GM18951 (cell line): Measurements from ENCODE around the gene GARIN6.

ENCODE experiments used
- POLR2A ChIP-seq: IDR thresholded peaks from 4 replicates; pipeline ENCODE4 v1.6.1; 2011; ENCODE audit warnings: mild to moderate bottlenecking; ENCODE audit not compliant: insufficient read length, insufficient read depth; ENCODE audit errors: extremely low read depth
- in situ Hi-C: fragments of 300-500 bp; cut with MboI; formaldehyde crosslinking; loops from one replicate; pipeline ENCODE4 v1.12.0; 2022; ENCODE audit warnings: low sequenced_read_pairs, mixed read lengths, inconsistent platforms; ENCODE audit not compliant: unreplicated experiment

GARIN6 gene

DNA sequence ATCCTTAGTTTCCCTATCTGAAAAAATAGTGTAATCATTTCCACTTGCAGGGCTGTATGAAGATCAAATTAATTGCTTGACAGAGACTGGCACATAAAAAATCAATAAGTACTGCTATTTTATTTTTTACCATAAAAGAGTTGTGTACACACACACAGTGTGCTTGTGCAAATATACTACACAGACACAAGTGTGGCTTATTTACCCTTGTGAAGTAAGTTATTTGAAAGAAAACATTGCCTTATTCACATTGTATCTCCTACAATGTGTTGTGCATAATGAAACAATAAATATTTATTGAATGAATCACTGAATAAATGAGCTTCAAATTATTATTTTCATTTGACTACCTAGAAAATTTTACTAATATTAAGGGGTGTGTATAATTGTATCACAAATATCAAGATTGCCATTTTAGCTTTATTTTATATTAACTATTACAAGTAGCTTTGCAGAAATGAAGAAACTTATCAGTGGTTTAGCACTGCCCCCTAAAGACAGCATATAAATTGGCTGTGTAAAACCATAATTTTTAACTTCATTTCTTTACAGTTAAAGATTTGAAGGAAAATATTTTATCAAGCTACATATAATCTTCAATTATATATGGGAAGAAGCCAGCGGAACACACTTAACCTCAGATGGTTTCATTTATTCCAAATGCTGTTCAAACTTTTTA lies 11.3 kb downstream of the GARIN6 start:
- no peak for TF ChIP-seq POLR2A
- in situ Hi-C loops = loop anchor here (10.0 kb wide), 1 partner anchor 614 kb away; no protein-coding TSS in a partner anchor

DNA sequence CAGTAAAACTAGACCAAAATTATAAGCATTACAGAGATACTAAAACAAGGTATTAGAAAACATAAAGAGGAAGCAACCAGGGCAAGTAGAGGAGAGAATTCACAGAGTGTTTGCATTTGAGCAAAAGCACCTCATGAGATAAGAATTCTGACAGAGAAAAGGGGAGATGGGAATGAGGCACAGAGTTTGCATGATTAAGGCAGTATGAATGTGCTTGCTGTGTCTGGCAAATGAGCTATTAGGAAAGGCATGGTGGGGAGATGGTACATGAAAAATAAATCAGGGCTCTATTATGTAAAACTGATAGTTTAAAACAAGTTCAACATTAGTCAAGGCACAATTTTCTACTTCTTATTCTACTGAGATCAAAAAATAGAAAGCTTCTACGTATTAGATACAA lies 23.1 kb downstream of the GARIN6 start:
- in situ Hi-C loops = no loop called here
- TF ChIP-seq POLR2A = no peak

DNA sequence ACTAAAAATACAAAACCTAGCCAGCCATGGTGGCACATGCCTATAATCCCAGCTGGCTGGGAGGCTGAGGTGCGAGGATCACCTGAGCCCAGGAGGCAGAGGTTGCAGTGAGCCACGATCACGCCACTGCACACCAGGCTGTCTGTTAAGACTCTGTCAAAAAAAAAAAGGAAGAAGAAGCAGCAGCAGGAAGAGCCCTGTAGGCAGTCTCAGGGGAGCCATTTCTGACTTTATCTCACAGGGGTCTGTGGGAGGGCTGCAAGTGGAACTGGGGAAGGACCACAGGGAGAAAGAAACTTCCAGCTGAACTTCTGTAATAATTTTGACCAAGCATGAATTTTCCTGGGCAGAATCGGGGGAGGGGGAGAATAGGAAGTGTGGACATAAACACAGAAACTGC lies 32.7 kb downstream of the GARIN6 start:
- in situ Hi-C loops = no loop called here
- no peak for TF ChIP-seq POLR2A

DNA sequence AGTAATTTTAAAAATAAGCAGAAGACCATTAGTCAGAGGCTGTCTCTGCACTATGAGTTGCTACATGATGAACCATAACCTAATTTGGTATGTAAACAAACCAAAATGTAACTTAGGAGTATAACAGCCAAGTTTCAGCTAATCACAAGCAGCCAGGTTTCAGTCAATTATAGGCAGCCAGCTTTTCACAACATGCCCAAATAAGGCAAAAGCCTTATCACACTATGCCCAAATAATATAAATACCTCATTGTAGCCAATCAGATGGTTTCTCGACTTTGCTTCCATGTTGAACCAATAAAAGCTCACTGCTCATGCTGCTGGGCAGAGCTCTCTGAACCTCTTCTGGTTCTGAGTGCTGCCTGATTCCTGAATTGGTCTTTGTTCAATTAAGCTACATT lies 38.6 kb downstream of the GARIN6 start:
- in situ Hi-C loops = no loop called here
- no peak for TF ChIP-seq POLR2A

DNA sequence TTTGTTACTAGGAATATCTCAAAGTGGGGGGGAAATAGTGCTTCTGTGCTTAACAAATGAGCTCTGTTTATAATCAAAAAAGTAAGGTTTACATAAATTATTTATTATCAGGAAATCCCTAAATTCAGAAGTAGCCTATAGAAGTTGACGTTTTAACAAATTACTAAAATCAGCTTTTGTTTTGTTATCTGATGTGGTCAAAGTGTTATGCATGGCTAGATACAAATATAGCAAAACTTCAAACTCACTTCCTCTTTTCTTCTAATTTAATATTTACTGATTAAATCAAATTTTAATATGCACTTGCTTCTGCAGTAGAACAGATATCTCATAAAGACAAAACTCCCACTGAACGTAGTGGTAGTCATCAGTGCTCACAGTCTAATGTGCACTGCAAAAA lies 47.5 kb downstream of the GARIN6 start:
- no peak for TF ChIP-seq POLR2A
- in situ Hi-C loops = no loop called here
